ENCODE data around the gene NFKBIL1. TPM values are rescaled to one million over a fixed set of nuclear protein-coding genes. Genes with fewer than 3 reads are reported as not detected.

Gene NFKBIL1
- polyA plus RNA-seq, 1 experiment = 13.6 TPM

DNA sequence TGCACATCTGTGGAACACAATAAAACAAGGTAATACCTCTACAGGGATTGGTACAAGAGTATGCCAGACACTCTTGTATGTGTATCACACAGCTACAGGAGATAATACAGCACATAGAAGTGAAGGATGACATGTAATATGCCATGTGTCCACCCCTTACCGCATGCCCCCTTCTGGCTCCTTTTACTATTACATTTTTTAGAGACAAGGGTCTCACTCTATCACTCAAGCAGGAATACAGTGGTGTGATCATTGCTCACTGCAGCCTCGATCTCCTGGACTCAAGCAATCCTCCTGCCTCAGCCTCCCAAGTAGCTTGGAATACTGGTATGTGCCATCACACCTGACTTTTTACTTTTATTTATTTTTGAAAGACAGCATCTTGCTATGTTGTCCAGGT, 49.6 kb downstream of the NFKBIL1 start:
- TF ChIP-seq, protein P1, sequence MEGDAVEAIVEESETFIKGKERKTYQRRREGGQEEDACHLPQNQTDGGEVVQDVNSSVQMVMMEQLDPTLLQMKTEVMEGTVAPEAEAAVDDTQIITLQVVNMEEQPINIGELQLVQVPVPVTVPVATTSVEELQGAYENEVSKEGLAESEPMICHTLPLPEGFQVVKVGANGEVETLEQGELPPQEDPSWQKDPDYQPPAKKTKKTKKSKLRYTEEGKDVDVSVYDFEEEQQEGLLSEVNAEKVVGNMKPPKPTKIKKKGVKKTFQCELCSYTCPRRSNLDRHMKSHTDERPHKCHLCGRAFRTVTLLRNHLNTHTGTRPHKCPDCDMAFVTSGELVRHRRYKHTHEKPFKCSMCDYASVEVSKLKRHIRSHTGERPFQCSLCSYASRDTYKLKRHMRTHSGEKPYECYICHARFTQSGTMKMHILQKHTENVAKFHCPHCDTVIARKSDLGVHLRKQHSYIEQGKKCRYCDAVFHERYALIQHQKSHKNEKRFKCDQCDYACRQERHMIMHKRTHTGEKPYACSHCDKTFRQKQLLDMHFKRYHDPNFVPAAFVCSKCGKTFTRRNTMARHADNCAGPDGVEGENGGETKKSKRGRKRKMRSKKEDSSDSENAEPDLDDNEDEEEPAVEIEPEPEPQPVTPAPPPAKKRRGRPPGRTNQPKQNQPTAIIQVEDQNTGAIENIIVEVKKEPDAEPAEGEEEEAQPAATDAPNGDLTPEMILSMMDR (IDR thresholded peaks at IDR 0.05; ENCODE audit: insufficient read depth, low read depth, low read length) = peak; percentile 37
- CTCF ChIA-PET = interaction anchor here (1.0 to 11.7 kb wide), 10 partner anchors 13 to 103 kb away, joined by 4 to 433 read pairs (median 32); partner anchors contain the start of genes ATP6V1G2, DDX39B, LST1 and LTB
- DNase-seq (ENCODE audit: low read depth) = no peak
- POLR2A ChIA-PET = no interaction called here
- no peaks in the 10 kb centered on the region for H3K27me3 ChIP-seq (ENCODE audit: control insufficient read depth, insufficient read depth, low read length)
- no peak overlapping the region for H3K4me3 ChIP-seq (ENCODE audit: low read depth, low read length)
- H3K36me3 ChIP-seq (ENCODE audit: control insufficient read depth, insufficient read depth, low read length) = no peaks in the 10 kb centered on the region

DNA sequence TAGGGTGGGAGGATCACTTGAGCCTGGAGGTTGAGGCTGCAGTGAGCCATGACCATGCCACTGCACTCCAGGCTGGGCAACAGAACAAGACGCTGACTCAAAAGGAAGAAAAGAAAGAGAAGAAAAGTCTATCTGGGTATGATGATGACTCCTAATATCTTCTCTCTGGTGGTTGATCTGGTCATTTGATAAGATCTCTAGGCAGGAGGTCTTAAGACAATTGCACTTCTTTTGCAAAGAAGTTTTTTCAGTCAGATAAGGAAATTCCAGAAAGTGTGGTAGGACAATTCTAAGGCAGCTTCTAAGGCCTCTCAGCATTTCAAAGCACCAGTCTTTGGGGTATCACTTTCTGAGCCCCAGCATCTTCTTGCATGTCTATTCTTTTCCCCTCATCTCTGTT, 59.9 kb downstream of the NFKBIL1 start:
- Histone ChIP-seq H3K4me3 (ENCODE audit: low read depth, low read length) (no peak overlapping the region), H3K36me3 (ENCODE audit: control insufficient read depth, insufficient read depth, low read length) (no peaks in the 10 kb centered on the region), H3K27me3 (ENCODE audit: control insufficient read depth, insufficient read depth, low read length) (no peaks in the 10 kb centered on the region)
- TF ChIP-seq, protein P1 (IDR thresholded peaks at IDR 0.05; ENCODE audit: insufficient read depth, low read depth, low read length) = no peak
- no peak for DNase-seq (ENCODE audit: low read depth)
- POLR2A ChIA-PET = no interaction called here
- CTCF ChIA-PET = interaction anchor here (1.1 to 1.8 kb wide), 4 partner anchors 9 to 60 kb away, joined by 3 to 8 read pairs (median 5); partner anchors contain the start of genes ATP6V1G2 and NFKBIL1

Small RNA genes lying within 50 kb of the gene (small RNA-seq; reads per million reads assigned to genes)
- gene AL663061.1 (ENCODE audit: insufficient read length, low read depth, low replicate concordance) (not detected), gene SNORD117 (ENCODE audit: insufficient read length, low read depth, low replicate concordance) (242 reads per million, percentile 94 among the genes with 10 or more reads in this experiment), gene SNORD84 (ENCODE audit: insufficient read length, low read depth, low replicate concordance) (not detected)

Other genes with a start within 250 kb of the NFKBIL1 start
- 1,142 and 1,777 TPM in 2 replicates for gene HLA-B, start 190.4 kb upstream of the NFKBIL1 start, polyA plus RNA-seq (2011; rRNA removed)
- gene MICA, start 144.0 kb upstream of the NFKBIL1 start, polyA plus RNA-seq (2011; rRNA removed) = 71.6 and 96.1 TPM in 2 replicates
- gene MICB, start 49.5 kb upstream of the NFKBIL1 start, polyA plus RNA-seq (2011; rRNA removed) = 21.9 and 23.4 TPM in 2 replicates
- gene MCCD1, start 18.6 kb upstream of the NFKBIL1 start, polyA plus RNA-seq (2011; rRNA removed) = not detected in 2 replicates
- 412 and 584 TPM in 2 replicates for gene DDX39B, start 5.6 kb upstream of the NFKBIL1 start, polyA plus RNA-seq (2011; rRNA removed)
- 2.7 and 3.6 TPM in 2 replicates for gene ATP6V1G2, start 1.0 kb upstream of the NFKBIL1 start, polyA plus RNA-seq (2011; rRNA removed)
- not detected in 2 replicates for gene LTA, start 24.7 kb downstream of the NFKBIL1 start, polyA plus RNA-seq (2011; rRNA removed)
- gene TNF, start 28.0 kb downstream of the NFKBIL1 start, polyA plus RNA-seq (2011; rRNA removed) = not detected in 2 replicates
- not detected in 2 replicates for gene LTB, start 34.8 kb downstream of the NFKBIL1 start, polyA plus RNA-seq (2011; rRNA removed)
- 0.18 and 0.42 TPM in 2 replicates for gene LST1, start 38.7 kb downstream of the NFKBIL1 start, polyA plus RNA-seq (2011; rRNA removed)
- gene NCR3, start 45.4 kb downstream of the NFKBIL1 start, polyA plus RNA-seq (2011; rRNA removed) = not detected in 2 replicates
- gene AIF1, start 67.6 kb downstream of the NFKBIL1 start, polyA plus RNA-seq (2011; rRNA removed) = not detected in 2 replicates
- gene PRRC2A, start 73.1 kb downstream of the NFKBIL1 start, polyA plus RNA-seq (2011; rRNA removed) = 23.8 and 47.3 TPM in 2 replicates
- gene BAG6, start 105.1 kb downstream of the NFKBIL1 start, polyA plus RNA-seq (2011; rRNA removed) = 42.6 and 113 TPM in 2 replicates
- gene APOM, start 108.3 kb downstream of the NFKBIL1 start, polyA plus RNA-seq (2011; rRNA removed) = 4.2 and 4.8 TPM in 2 replicates
- gene C6orf47, start 113.2 kb downstream of the NFKBIL1 start, polyA plus RNA-seq (2011; rRNA removed) = 9.9 and 13.0 TPM in 2 replicates
- 12.6 and 15.0 TPM in 2 replicates for gene GPANK1, start 117.4 kb downstream of the NFKBIL1 start, polyA plus RNA-seq (2011; rRNA removed)
- 83.2 and 94.9 TPM in 2 replicates for gene CSNK2B, start 118.5 kb downstream of the NFKBIL1 start, polyA plus RNA-seq (2011; rRNA removed)
- 6.8 and 10.8 TPM in 2 replicates for gene LY6G5B, start 122.4 kb downstream of the NFKBIL1 start, polyA plus RNA-seq (2011; rRNA removed)
- gene LY6G5C, start 133.5 kb downstream of the NFKBIL1 start, polyA plus RNA-seq (2011; rRNA removed) = 3.1 and 3.6 TPM in 2 replicates
- 44.2 and 53.3 TPM in 2 replicates for gene ABHD16A, start 155.7 kb downstream of the NFKBIL1 start, polyA plus RNA-seq (2011; rRNA removed)
- gene LY6G6F, start 159.3 kb downstream of the NFKBIL1 start, polyA plus RNA-seq (2011; rRNA removed) = not detected in 2 replicates
- gene LY6G6D, start 167.7 kb downstream of the NFKBIL1 start, polyA plus RNA-seq (2011; rRNA removed) = not detected in 2 replicates
- gene LY6G6C, start 174.1 kb downstream of the NFKBIL1 start, polyA plus RNA-seq (2011; rRNA removed) = not detected in 2 replicates
- not detected in 2 replicates for gene MPIG6B, start 175.8 kb downstream of the NFKBIL1 start, polyA plus RNA-seq (2011; rRNA removed)
- gene DDAH2, start 181.7 kb downstream of the NFKBIL1 start, polyA plus RNA-seq (2011; rRNA removed) = 43.2 and 69.5 TPM in 2 replicates
- gene CLIC1, start 188.9 kb downstream of the NFKBIL1 start, polyA plus RNA-seq (2011; rRNA removed) = 820 and 866 TPM in 2 replicates
- 9.2 and 10.7 TPM in 2 replicates for gene MSH5, start 192.4 kb downstream of the NFKBIL1 start, polyA plus RNA-seq (2011; rRNA removed)
- 1.2 and 1.9 TPM in 2 replicates for gene SAPCD1, start 215.0 kb downstream of the NFKBIL1 start, polyA plus RNA-seq (2011; rRNA removed)
- 0.16 and 0.29 TPM in 2 replicates for gene VWA7, start 229.7 kb downstream of the NFKBIL1 start, polyA plus RNA-seq (2011; rRNA removed)
- 10.9 and 33.9 TPM in 2 replicates for gene VARS1, start 248.1 kb downstream of the NFKBIL1 start, polyA plus RNA-seq (2011; rRNA removed)

All from BJ (cell line).